ENCODE results near the gene ELMO1.

GRCh38 chr7:36945612-36946400, 502.9 kb downstream of the ELMO1 start:
- TF ChIP-seq, protein P1, sequence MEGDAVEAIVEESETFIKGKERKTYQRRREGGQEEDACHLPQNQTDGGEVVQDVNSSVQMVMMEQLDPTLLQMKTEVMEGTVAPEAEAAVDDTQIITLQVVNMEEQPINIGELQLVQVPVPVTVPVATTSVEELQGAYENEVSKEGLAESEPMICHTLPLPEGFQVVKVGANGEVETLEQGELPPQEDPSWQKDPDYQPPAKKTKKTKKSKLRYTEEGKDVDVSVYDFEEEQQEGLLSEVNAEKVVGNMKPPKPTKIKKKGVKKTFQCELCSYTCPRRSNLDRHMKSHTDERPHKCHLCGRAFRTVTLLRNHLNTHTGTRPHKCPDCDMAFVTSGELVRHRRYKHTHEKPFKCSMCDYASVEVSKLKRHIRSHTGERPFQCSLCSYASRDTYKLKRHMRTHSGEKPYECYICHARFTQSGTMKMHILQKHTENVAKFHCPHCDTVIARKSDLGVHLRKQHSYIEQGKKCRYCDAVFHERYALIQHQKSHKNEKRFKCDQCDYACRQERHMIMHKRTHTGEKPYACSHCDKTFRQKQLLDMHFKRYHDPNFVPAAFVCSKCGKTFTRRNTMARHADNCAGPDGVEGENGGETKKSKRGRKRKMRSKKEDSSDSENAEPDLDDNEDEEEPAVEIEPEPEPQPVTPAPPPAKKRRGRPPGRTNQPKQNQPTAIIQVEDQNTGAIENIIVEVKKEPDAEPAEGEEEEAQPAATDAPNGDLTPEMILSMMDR (IDR thresholded peaks at IDR 0.05): peak in 4 of 7 experiments; percentile 5 to 14 (median 12)
- TF ChIP-seq POLR2A (IDR thresholded peaks at IDR 0.05): no peak

Data from body of pancreas (tissue), 4 donors.